BLaER1 (cell line): ENCODE data around the gene ENTHD1.

ENCODE experiments used
- H3K27ac ChIP-seq: shearing (Covaris generic); formaldehyde crosslinking; 2 replicates; pipeline ENCODE4 v1.8.1; 2022
- H3K27me3 ChIP-seq: shearing (Covaris generic); formaldehyde crosslinking; 2 replicates; pipeline ENCODE4 v1.8.1; 2022
- H3K36me3 ChIP-seq: shearing (Covaris generic); formaldehyde crosslinking; 2 replicates; pipeline ENCODE4 v1.8.1; 2022
- H3K4me1 ChIP-seq: shearing (Covaris generic); formaldehyde crosslinking; 2 replicates; pipeline ENCODE4 v1.8.1; 2022
- H3K4me2 ChIP-seq: shearing (Covaris generic); formaldehyde crosslinking; 2 replicates; pipeline ENCODE4 v1.8.1; 2022
- H3K4me3 ChIP-seq: shearing (Covaris generic); formaldehyde crosslinking; 2 replicates; pipeline ENCODE4 v1.8.1; 2022
- H3K9ac ChIP-seq: shearing (Covaris generic); formaldehyde crosslinking; 2 replicates; pipeline ENCODE4 v1.8.1; 2022
- H3K9me3 ChIP-seq: shearing (Covaris generic); formaldehyde crosslinking; 2 replicates; pipeline ENCODE4 v1.8.1; 2022
- H4K20me1 ChIP-seq: shearing (Covaris generic); formaldehyde crosslinking; 2 replicates; pipeline ENCODE4 v1.8.1; 2022
- Cebpa-rat ChIP-seq: shearing (Covaris generic); IDR thresholded peaks from 2 replicates; pipeline ENCODE4 v1.8.1; 2022

Gene ENTHD1

DNA sequence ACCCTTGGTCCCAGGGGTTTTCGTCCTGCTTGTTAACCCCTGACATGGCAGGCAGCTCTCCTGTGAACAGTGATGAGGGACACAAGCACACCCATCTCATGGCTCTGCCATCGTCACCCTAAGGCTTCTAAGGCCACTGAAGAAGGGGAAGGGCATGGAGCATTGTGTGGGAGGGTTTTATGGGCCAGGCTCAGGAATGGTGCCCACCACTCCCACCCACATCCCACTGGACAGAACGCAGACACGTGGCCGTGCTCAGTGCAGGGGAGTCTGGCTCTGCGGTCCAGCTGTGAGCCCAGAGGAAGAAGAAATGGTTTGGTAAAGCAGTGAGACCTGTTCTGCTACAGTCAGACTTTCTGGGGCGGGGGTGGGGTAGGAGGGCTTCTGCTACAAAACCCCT, 193.0 kb downstream of the ENTHD1 start:
- Histone ChIP-seq H3K27me3 (no peaks in the 10 kb centered on the region), H3K27ac (no peak overlapping the region), H4K20me1 (no peaks in the 10 kb centered on the region), H3K9me3 (no peaks in the 10 kb centered on the region), H3K9ac (no peak overlapping the region), H3K36me3 (no peaks in the 10 kb centered on the region), H3K4me3 (no peak overlapping the region), H3K4me2 (peak overlapping the region; percentile 36), H3K4me1 (peaks cover 36% of the 10 kb centered on the region)
- TF ChIP-seq Cebpa-rat = no peak

DNA sequence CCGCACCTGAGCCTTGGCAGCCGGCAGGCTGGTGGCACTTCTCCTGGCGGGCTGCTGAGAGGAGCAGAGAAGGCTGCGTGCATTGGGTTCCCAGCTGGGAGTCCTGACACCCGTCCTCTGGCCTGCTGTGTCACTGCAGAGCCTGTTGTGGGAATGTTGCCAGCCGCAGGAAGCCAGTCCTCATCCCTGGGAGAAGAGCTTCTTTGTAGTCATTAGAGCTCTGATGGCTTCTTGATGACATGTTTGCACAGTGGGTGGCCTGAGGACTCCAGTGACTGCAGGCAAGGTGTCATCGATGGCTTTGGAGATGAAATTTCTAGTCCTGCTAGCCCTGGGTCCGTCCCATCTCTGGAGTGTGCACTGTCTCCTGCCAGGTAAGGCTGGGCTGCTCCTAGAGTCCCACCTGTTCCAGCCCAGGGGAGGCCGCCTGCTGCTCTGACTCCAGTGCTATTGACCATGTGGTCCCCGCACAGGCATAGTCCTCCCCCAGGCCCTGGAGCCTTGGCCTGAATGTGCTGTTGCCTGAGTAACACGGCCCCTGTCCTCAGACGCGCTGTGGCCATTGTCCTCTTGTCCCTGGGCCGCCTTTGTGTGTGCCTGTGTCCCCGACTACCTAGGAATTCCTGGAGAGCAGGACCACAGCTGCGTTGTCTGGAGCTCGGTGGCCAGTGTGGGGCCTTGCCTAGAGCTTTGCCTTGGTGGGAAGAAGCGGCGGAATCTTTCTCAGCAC, 193.8 kb downstream of the ENTHD1 start:
- TF ChIP-seq Cebpa-rat = no peak

GRCh38 chr22:39697790-39698430, 195.7 kb downstream of the ENTHD1 start:
- TF ChIP-seq Cebpa-rat = no peak
- no peaks in the 10 kb centered on the region for H3K27me3 ChIP-seq
- H3K4me1 ChIP-seq = peaks cover 35% of the 10 kb centered on the region
- no peak overlapping the region for H3K9ac ChIP-seq
- H3K9me3 ChIP-seq = no peaks in the 10 kb centered on the region
- H3K4me3 ChIP-seq = no peak overlapping the region
- no peaks in the 10 kb centered on the region for H3K36me3 ChIP-seq
- H3K4me2 ChIP-seq = peak overlapping the region; percentile 24; the same call in 1 of the 2 replicates
- H3K27ac ChIP-seq = no peak overlapping the region
- H4K20me1 ChIP-seq = no peaks in the 10 kb centered on the region

More for the DNA sequence above, 193.8 kb downstream of the ENTHD1 start:
- Histone ChIP-seq H3K9me3 (no peaks in the 10 kb centered on the region), H3K27me3 (no peaks in the 10 kb centered on the region), H4K20me1 (no peaks in the 10 kb centered on the region), H3K36me3 (no peaks in the 10 kb centered on the region), H3K27ac (no peak overlapping the region), H3K9ac (no peak overlapping the region), H3K4me1 (peaks cover 36% of the 10 kb centered on the region), H3K4me3 (no peak overlapping the region), H3K4me2 (no peak overlapping the region)

GRCh38 chr22:39693943-39694500, 199.5 kb downstream of the ENTHD1 start:
- Histone ChIP-seq H3K36me3 (no peaks in the 10 kb centered on the region), H3K27ac (no peak overlapping the region), H3K4me2 (peak overlapping the region; percentile 16; the same call in 1 of the 2 replicates), H3K4me1 (peaks cover 53% of the 10 kb centered on the region), H3K9me3 (no peaks in the 10 kb centered on the region), H4K20me1 (no peaks in the 10 kb centered on the region), H3K9ac (no peak overlapping the region), H3K4me3 (no peak overlapping the region), H3K27me3 (no peaks in the 10 kb centered on the region)
- TF ChIP-seq Cebpa-rat = no peak
